HCT116 (cell line): Measurements from ENCODE around the gene PPP2R2D. TPM values are rescaled to one million over a fixed set of nuclear protein-coding genes. Genes with fewer than 3 reads are reported as not detected.

Experiments
- ATAC-seq: fragments of 200-7000 bp; cut with Tn5 transposase; 2 replicates; pipeline ENCODE4 v1.9.1; 2020; ENCODE audit warnings: mild to moderate bottlenecking, moderate library complexity
- BruUV-seq: library from RNA; stranded (reverse); fragments of 400-500 nt; replicated peaks from 2 replicates; lab custom pipeline; 2021; lab: Mats Ljungman, UMichigan
- CTCF ChIA-PET: fragments of 300-600 bp; sonication (Branson Sonifier 250); formaldehyde crosslinking; loops from one replicate; lab custom pipeline; 2021; ENCODE audit warnings: antibody characterized with exemption; lab: Charles Lee
- POLR2A ChIA-PET: fragments of 300-600, 350-600 bp; sonication (Branson Sonifier 250); formaldehyde crosslinking; loops from one replicate; lab custom pipeline; 2021; ENCODE audit warnings: antibody characterized with exemption; lab: Charles Lee
- RAD21 ChIA-PET, 2 experiments: fragments of 300-600 bp; sonication (Branson Sonifier 250); formaldehyde crosslinking; loops; one replicate each; lab custom pipeline; 2023; ENCODE audit warnings: low total read pairs in 2 of 2; ENCODE audit not compliant: uncharacterized antibody in 2 of 2, unreplicated experiment in 2 of 2, low non-redundant PET in 1 of 2; lab: Charles Lee
- DNase-seq: peaks from one replicate; pipeline ENCODE4 v3.0.0-alpha.2; 2010; ENCODE audit warnings: low read depth, low spot score
- H2AFZ ChIP-seq: fragments of 200-600 bp; shearing (Covaris generic), sonication (generic); 2 replicates; pipeline ENCODE4 v1.6.1; 2017; ENCODE audit warnings: low read depth, mixed run types, mixed read lengths, antibody characterized with exemption, low read length; ENCODE audit not compliant: poor library complexity, severe bottlenecking
- H3K27ac ChIP-seq: 2 replicates; pipeline ENCODE4 v1.5.1; 2012; ENCODE audit warnings: low read depth, low read length
- H3K27me3 ChIP-seq: fragments of 200-600 bp; sonication (generic); 2 replicates; pipeline ENCODE4 v1.6.1; 2016; ENCODE audit warnings: mixed run types, low read length, mixed read lengths; ENCODE audit not compliant: insufficient read depth
- H3K36me3 ChIP-seq, 2 experiments: fragments of 200-500 bp in 1 of 2; fragments of 200-600 bp in 1 of 2; sonication (Bioruptor generic) in 1 of 2; sonication (generic) in 1 of 2; 2 replicates each; pipeline versions ENCODE4 v1.5.1 to v1.6.1; 2014 to 2016; ENCODE audit warnings: low read length in 2 of 2, inconsistent platforms in 1 of 2, mixed read lengths in 1 of 2, mixed run types in 1 of 2; ENCODE audit not compliant: insufficient read depth in 2 of 2, control insufficient read depth in 1 of 2
- H3K4me1 ChIP-seq, 2 experiments: fragments of 200-600 bp in 1 of 2; sonication (generic) in 1 of 2; 2 replicates each; pipeline versions ENCODE4 v1.5.1 to v1.6.1; 2012 to 2017; ENCODE audit warnings: low read length in 2 of 2, inconsistent platforms in 1 of 2, mild to moderate bottlenecking in 1 of 2, mixed read lengths in 1 of 2, mixed run types in 1 of 2, moderate library complexity in 1 of 2; ENCODE audit not compliant: insufficient read depth in 2 of 2, control insufficient read depth in 1 of 2
- H3K4me2 ChIP-seq: fragments of 200-600 bp; sonication (generic); 2 replicates; pipeline ENCODE4 v1.6.1; 2017; ENCODE audit warnings: mixed run types, low read length, mixed read lengths
- H3K4me3 ChIP-seq, 2 experiments: fragments of 200-600 bp in 1 of 2; sonication (generic) in 1 of 2; replicated peaks in 1 of 2; 2 replicates each; pipeline ENCODE4 v1.5.1; 2011 to 2016; ENCODE audit warnings: low read length in 2 of 2, control low read depth in 1 of 2, low read depth in 1 of 2, mild to moderate bottlenecking in 1 of 2, mixed read lengths in 1 of 2, mixed run types in 1 of 2
- H3K79me2 ChIP-seq: fragments of 200-600 bp; sonication (generic); 2 replicates; pipeline ENCODE4 v1.6.1; 2017; ENCODE audit warnings: mild to moderate bottlenecking, mixed run types, low read length, moderate library complexity, mixed read lengths; ENCODE audit not compliant: insufficient read depth
- H3K9ac ChIP-seq: fragments of 200-600 bp; sonication (generic); 2 replicates; pipeline ENCODE4 v1.6.1; 2016; ENCODE audit warnings: low read length, mixed read lengths
- H3K9me2 ChIP-seq: fragments of 200-600 bp; sonication (generic), shearing (Covaris generic); 2 replicates; pipeline ENCODE4 v1.6.1; 2017; ENCODE audit warnings: mixed run types, mild to moderate bottlenecking, moderate library complexity; ENCODE audit not compliant: insufficient read depth
- H3K9me3 ChIP-seq, 2 experiments: fragments of 200-500 bp in 1 of 2; fragments of 200-600 bp in 1 of 2; sonication (Bioruptor generic) in 1 of 2; sonication (generic) in 1 of 2; 2 replicates each; pipeline ENCODE4 v1.6.1; 2014 to 2017; ENCODE audit warnings: low read length in 2 of 2, mixed read lengths in 2 of 2, inconsistent platforms in 1 of 2, low read depth in 1 of 2, mild to moderate bottlenecking in 1 of 2, mixed run types in 1 of 2, moderate library complexity in 1 of 2; ENCODE audit not compliant: control insufficient read depth in 1 of 2, insufficient read depth in 1 of 2
- H4K20me1 ChIP-seq: fragments of 200-600 bp; sonication (generic), shearing (Covaris generic); 2 replicates; pipeline ENCODE4 v1.6.1; 2017; ENCODE audit warnings: mixed run types, mild to moderate bottlenecking, moderate library complexity; ENCODE audit not compliant: insufficient read depth
- CBX3 ChIP-seq: IDR thresholded peaks from 2 replicates; pipeline ENCODE4 v1.6.1; 2012; ENCODE audit warnings: low read depth
- CTCF ChIP-seq, 3 experiments: fragments of 200-600 bp in 1 of 3; sonication (generic) in 1 of 3; IDR thresholded peaks in 2 of 3; conservative IDR thresholded peaks in 1 of 3; 2 replicates each; pipeline ENCODE4 v1.5.1; 2012 to 2017; ENCODE audit warnings: low read depth in 2 of 3, low read length in 2 of 3, antibody characterized with exemption in 1 of 3, borderline replicate concordance in 1 of 3, control low read depth in 1 of 3, mild to moderate bottlenecking in 1 of 3, mixed read lengths in 1 of 3, mixed run types in 1 of 3, moderate library complexity in 1 of 3; ENCODE audit not compliant: insufficient read depth in 1 of 3
- EGR1 ChIP-seq: IDR thresholded peaks from 2 replicates; pipeline ENCODE4 v1.6.1; 2012; ENCODE audit warnings: low read depth
- EZH2 ChIP-seq: fragments of 200-600 bp; sonication (generic); IDR thresholded peaks from 2 replicates; pipeline ENCODE4 v1.6.1; 2017; ENCODE audit warnings: antibody characterized with exemption, mixed run types
- EZH2phosphoT487 ChIP-seq: fragments of 200-600 bp; IDR thresholded peaks from 2 replicates; pipeline ENCODE4 v1.6.1; 2018; ENCODE audit warnings: antibody characterized with exemption, borderline replicate concordance
- MAX ChIP-seq: IDR thresholded peaks from 2 replicates; pipeline ENCODE4 v1.6.1; 2012
- POLR2A ChIP-seq: IDR thresholded peaks from 2 replicates; pipeline ENCODE4 v1.7.0; 2011; ENCODE audit warnings: borderline replicate concordance; ENCODE audit not compliant: insufficient read depth, insufficient read length; ENCODE audit errors: extremely low read depth
- RAD21 ChIP-seq: IDR thresholded peaks from 2 replicates; pipeline ENCODE4 v1.6.1; 2012; ENCODE audit warnings: low read depth, mild to moderate bottlenecking
- SIN3A ChIP-seq: IDR thresholded peaks from 2 replicates; pipeline ENCODE4 v1.6.1; 2012; ENCODE audit warnings: low read depth
- SP1 ChIP-seq: IDR thresholded peaks from 2 replicates; pipeline ENCODE4 v1.6.1; 2012; ENCODE audit warnings: low read depth
- SRF ChIP-seq: IDR thresholded peaks from 2 replicates; pipeline ENCODE4 v1.6.1; 2012; ENCODE audit warnings: low read depth
- ZFX ChIP-seq: fragments of 450-650 bp; IDR thresholded peaks from 2 replicates; pipeline ENCODE4 v1.6.1; 2017
- ZNF274 ChIP-seq: fragments of 200-500 bp; sonication (Bioruptor generic); IDR thresholded peaks from 2 replicates; pipeline ENCODE4 v1.6.1; 2014; ENCODE audit warnings: mild to moderate bottlenecking, low read depth, low read length, inconsistent platforms
- intact Hi-C: fragments of 100-400 bp; cut with micrococcal nuclease; formaldehyde crosslinking; loops from 2 replicates; pipeline ENCODE4 v1.10.0; 2022
- total RNA-seq: library from RNA; stranded (reverse); gene quantifications from one replicate; pipeline ENCODE4 v1.2.1, GENCODE V29; 2021; ENCODE audit not compliant: unreplicated experiment
- TF ChIP-seq, protein P1 (sequence below): IDR thresholded peaks from 2 replicates; pipeline ENCODE4 v1.6.1; 2012
- TF ChIP-seq, protein P2 (sequence below): IDR thresholded peaks from 2 replicates; pipeline ENCODE4 v1.6.1; 2012; ENCODE audit warnings: low read depth

PPP2R2D gene
- total RNA-seq, 1 experiment from 2014 or later = 18.1 TPM

DNA sequence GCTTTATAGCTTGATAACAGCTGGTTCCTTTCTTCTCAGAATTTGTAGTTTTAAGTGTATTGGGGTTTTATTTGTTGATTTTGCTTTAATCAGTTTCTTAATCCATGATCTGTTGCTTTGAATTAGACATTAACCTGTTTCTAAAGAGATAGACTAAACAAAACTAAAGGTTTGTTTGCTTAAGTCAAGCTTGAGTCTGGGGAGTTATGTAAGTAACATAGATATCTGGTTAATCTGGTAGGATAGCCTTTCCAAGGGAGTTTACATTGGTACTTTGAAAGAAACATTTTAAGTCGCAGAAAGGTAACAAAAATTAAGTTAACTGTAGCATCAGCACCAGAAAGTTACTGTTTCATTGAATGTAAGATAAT lies 5.4 kb downstream of the PPP2R2D start (continued):
- TF ChIP-seq EZH2 (no peak), RAD21 (no peak), EGR1 (no peak), ZFX (no peak)
- TF ChIP-seq, protein P1, sequence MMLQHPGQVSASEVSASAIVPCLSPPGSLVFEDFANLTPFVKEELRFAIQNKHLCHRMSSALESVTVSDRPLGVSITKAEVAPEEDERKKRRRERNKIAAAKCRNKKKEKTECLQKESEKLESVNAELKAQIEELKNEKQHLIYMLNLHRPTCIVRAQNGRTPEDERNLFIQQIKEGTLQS = no peak

DNA sequence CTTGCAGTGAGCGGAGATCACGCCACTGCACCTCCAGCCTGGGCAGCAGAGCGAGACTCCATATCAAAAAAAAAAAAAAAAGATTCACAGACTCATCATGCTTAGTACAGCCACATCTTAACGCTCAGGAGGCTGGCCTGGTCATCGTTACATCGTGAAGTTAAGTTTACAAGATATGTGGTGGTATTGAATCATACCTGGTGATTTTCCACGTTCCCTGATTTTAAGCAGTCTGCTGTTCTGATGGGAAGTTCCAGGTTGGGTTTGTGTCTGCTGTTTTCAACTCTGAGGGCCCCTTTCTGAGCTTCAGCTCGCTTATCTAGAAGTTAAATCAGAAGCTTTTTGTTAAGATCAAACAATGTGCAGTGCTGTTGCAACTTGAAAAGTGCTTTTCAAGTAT lies 6.9 kb downstream of the PPP2R2D start:
- no peak overlapping the region for H3K27ac ChIP-seq
- H3K4me3 ChIP-seq = no peak overlapping the region
- no peaks in the 10 kb centered on the region for H3K27me3 ChIP-seq
- ChIA-PET POLR2A (no interaction called here), RAD21 (no interaction called here), CTCF (no interaction called here)
- DNase-seq = no peak
- BruUV-seq = no TSS peak
- H3K9me2 ChIP-seq = no peaks in the 10 kb centered on the region
- no peaks in the 10 kb centered on the region for H4K20me1 ChIP-seq
- no peak for ATAC-seq
- peaks cover 94% of the 10 kb centered on the region for H3K79me2 ChIP-seq
- intact Hi-C loops = no loop called here
- H3K4me1 ChIP-seq = peaks cover 8 to 19% of the 10 kb centered on the region in 2 experiments
- no peak overlapping the region for H2AFZ ChIP-seq
- H3K9me3 ChIP-seq = no peaks in the 10 kb centered on the region
- TF ChIP-seq POLR2A (no peak), CBX3 (no peak), EZH2phosphoT487 (no peak)
- no peak overlapping the region for H3K9ac ChIP-seq
- no peak overlapping the region for H3K4me2 ChIP-seq
- 0 out of 4 replicates have a peak, but pooled peaks cover 0 to 4% of the 10 kb centered on the region in 2 experiments for H3K36me3 ChIP-seq

- no peak overlapping the region for H3K4me2 ChIP-seq
- POLR2A ChIA-PET = no interaction called here
- no peaks in the 10 kb centered on the region for H3K9me2 ChIP-seq
- peaks cover 3 to 17% of the 10 kb centered on the region in 2 experiments; a peak in 3 of 4 replicates for H3K4me1 ChIP-seq
- RAD21 ChIA-PET = no interaction called here
- BruUV-seq = no TSS peak
- H2AFZ ChIP-seq = no peak overlapping the region
- no peaks in the 10 kb centered on the region for H3K9me3 ChIP-seq
- no peaks in the 10 kb centered on the region for H4K20me1 ChIP-seq
- ATAC-seq = no peak
- no peak overlapping the region for H3K9ac ChIP-seq
- intact Hi-C loops = no loop called here
- no peaks in the 10 kb centered on the region for H3K27me3 ChIP-seq
- CTCF ChIA-PET = no interaction called here
- H3K4me3 ChIP-seq = no peak overlapping the region
- 0 out of 4 replicates have a peak, but pooled peaks cover 0 to 4% of the 10 kb centered on the region in 2 experiments for H3K36me3 ChIP-seq
- no peak for DNase-seq
- peaks cover 93% of the 10 kb centered on the region for H3K79me2 ChIP-seq
- no peak overlapping the region for H3K27ac ChIP-seq
- TF ChIP-seq SRF = no peak
- no peak for TF ChIP-seq SIN3A
- TF ChIP-seq CTCF (IDR thresholded peaks at IDR 0.05 in 2 of 3, conservative IDR thresholded peaks at IDR 0.05 in 1 of 3; ENCODE audit: borderline replicate concordance in 1 of 3, insufficient read depth in 1 of 3, low read depth in 2 of 3, low read length in 2 of 3) = no peak
- TF ChIP-seq SP1 = no peak
- no peak for TF ChIP-seq RAD21
- no peak for TF ChIP-seq EZH2
- TF ChIP-seq MAX = no peak
- TF ChIP-seq EGR1 = no peak
- TF ChIP-seq CBX3 = no peak
- no peak for TF ChIP-seq ZNF274
- TF ChIP-seq, protein P2, sequence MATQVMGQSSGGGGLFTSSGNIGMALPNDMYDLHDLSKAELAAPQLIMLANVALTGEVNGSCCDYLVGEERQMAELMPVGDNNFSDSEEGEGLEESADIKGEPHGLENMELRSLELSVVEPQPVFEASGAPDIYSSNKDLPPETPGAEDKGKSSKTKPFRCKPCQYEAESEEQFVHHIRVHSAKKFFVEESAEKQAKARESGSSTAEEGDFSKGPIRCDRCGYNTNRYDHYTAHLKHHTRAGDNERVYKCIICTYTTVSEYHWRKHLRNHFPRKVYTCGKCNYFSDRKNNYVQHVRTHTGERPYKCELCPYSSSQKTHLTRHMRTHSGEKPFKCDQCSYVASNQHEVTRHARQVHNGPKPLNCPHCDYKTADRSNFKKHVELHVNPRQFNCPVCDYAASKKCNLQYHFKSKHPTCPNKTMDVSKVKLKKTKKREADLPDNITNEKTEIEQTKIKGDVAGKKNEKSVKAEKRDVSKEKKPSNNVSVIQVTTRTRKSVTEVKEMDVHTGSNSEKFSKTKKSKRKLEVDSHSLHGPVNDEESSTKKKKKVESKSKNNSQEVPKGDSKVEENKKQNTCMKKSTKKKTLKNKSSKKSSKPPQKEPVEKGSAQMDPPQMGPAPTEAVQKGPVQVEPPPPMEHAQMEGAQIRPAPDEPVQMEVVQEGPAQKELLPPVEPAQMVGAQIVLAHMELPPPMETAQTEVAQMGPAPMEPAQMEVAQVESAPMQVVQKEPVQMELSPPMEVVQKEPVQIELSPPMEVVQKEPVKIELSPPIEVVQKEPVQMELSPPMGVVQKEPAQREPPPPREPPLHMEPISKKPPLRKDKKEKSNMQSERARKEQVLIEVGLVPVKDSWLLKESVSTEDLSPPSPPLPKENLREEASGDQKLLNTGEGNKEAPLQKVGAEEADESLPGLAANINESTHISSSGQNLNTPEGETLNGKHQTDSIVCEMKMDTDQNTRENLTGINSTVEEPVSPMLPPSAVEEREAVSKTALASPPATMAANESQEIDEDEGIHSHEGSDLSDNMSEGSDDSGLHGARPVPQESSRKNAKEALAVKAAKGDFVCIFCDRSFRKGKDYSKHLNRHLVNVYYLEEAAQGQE = no peak
These were observed 7.3 kb downstream of the PPP2R2D start for GRCh38 chr10:131908151-131908550.
